Stimulated activated CD8-positive, alpha-beta memory T cell treated with anti-CD3 and anti-CD28 coated beads, Interleukin-12 subunit alpha, Interleukin-12 subunit beta, amount 100 ng/mL, for 24 hours (primary cell): ENCODE results near the gene FDXR.

Experiments
- DNase-seq: peaks from one replicate; pipeline ENCODE4 v3.0.0-alpha.2; 2020; ENCODE audit errors: extremely low read depth

The FDXR gene

DNA sequence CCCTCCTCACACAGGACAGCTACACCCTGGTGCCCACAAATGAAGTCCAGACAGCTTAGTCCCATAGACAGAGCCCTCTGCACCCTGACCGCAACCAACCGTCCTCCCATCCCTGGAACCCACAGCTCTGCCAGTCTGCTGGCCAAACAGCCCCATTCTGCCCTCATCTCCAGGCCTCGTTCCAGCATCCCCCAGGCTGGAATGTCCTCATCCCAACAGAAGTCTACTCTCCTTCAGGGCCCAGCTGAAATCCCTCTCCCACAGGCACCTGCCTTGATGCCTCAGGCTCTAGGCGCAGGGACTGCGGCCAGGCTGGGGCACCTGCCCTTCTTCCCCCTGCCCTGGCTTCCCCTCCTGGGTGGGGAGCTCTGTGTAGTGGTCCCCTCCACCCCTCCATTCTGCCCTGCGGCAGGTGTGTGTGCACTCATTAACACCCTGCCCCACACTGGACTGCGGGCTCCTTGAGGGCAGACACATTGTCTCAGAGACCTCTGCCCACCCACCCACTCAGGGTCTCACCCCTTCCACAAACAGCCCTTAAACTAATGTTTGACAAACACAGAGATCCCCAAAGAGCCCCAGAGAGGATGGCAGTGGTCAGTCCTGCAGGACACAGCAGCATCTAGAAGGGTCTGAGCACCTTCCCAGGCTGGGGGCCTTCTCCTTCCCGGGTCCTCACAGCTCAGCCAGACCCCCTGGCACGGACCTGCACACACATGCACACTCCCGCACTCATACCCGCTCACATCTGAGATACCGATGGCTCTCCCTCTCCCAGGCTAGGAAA, 13.9 kb downstream of the FDXR start:
- DNase-seq, result no peak

DNA sequence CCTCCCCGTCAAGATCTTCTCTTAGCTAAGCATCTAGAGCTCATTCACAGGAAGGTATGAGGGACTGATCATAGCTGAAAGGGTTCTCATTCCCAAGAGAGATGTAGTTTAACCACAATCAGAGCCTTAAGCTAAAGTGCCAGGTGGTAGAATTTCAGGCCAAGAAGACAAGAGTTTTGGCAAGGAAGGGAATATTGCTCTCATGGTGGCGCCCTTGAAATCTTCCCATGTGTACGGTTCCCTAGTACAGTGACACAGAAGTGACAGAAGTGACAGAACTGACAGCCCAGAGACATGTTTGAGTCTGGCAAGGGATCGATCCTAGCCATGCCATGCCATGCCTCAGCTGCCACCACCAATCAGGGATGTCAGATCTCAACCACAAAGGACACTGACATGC, 15.6 kb downstream of the FDXR start:
- DNase-seq, result no peak

DNA sequence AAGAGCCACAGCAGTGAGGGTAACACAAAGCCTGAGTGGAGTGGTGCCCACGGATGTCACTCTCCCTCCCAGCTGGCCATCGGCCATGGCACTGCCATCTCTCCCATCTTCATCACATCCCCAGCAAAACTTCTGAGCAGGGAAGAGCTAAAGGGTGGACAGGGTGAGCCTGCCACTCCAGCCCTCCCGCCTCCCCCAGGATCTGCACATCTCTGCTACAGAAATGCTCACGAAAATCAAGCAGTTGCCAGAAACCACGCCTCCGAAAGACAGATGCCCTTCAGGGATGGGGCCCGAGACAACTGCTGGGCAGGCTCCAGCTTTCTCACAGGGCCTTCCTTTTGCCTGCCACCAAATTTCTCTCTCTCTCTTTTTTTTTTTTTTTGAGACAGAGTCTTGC, 16.7 kb downstream of the FDXR start:
- no peak for DNase-seq

DNA sequence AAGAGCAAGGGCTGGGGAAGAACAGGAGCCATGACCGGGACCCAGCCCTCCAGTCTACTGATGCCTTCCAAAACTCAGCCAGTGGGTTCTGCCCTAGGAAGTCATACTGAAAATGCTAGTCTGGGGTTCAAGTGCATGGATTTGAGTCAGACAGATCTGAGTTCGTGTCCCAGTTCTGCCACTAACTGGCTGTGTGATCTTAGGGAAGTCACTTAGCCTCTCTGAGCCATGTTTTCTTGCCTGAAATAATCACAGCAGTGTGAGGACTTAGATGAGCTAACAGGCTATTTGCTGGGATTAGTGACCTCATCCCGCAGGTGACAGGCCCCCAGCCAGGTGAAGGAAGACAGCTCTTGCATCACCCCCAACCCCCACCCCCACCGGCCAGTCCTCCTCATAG, 17.5 kb downstream of the FDXR start:
- DNase-seq, result no peak

DNA sequence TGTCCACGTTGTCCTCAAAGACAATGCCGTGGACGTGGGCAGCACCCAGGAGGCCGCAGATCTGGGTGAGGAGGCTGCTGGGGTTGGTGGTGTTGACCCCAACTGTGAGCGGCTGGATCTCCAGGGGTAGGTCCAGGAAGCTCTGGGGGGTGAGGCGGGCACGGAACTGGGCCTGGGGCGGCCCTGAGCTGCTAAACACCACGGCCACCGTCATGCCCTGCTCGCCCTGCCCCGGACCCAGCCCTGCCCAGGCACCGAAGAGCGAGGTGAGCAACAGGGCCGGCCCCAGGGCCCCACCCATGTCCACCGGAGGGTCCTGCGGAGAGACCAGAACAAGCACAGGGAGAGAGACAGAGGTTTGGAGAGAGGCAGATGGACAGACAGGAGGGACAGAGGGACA, 18.0 kb downstream of the FDXR start:
- no peak for DNase-seq

DNA sequence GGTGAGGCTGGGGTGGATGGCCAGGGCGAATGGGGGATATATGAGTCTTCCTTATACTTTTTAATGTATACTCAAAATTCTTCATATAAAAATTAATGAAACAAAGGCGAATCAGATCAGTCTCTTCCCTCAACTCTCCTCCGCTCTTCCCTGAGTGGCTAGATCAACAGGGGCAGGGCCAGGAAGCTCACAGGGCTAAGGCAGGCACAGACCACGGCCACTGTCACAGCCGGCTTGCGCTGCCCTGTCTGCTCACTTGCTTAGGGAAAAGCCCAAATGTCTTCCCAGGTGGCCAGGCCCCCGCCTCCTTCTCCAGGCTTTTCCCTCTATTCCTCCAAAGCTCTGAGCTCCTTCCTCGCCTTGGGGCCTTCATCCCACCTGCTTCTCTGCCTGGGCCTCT, 19.1 kb downstream of the FDXR start:
- no peak for DNase-seq

DNA sequence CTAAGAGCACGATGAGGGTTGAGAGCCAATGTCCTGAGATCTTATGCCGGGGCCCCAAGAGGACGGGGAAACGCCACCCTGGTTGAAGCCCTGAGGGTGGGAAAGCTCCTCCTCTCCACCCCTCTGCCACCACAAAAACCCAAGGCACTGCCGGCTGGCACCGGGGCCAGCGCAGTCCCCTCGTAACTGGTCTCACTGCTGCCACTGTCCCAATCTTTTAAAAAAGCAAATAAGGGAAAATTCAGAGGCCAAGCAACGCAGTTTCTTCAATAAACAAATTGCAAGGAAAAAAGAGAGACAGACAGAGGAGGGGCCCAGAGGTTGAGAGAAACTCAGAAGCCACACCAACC, 19.8 kb downstream of the FDXR start:
- no peak for DNase-seq

DNA sequence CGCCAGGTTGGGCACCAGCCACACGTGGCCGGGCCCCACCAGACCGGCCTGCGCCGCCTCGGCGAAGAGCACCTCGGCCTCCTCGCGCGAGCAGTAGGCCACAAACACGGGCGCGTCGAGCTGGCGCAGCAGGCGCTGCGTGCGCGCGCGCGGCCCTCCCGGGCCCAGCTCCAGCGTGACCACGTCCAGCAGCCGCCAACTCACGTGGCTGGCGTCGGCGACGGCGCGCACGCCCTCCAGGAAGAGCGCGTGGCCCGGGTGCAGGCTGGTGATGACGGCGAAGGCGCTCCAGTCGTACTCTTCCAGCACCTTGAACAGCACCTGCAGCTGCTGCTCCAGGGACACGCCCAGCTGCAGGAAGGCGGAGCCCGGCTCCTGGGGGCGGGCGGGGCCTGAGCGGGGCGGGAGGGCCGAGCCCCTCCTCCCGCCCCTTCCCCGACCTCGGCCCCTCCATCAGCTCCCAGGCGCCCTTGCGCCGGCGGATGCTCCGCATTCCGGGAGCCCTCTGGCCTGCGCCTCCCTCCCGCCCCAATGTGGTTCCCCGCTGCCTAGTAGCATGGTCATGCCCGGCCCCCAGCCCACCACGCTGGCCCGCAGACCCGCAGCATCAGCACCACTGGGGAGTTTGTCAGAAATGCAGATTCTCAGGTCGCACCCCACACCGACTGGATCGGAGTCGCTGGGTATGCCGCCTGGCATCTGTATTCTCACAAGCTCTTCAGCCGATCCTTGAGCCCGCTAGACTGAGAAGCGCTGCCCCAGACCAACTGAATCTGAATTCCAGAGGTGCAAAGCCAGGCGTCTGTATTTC, 20.4 kb downstream of the FDXR start:
- DNase-seq, result peak; percentile 20

DNA sequence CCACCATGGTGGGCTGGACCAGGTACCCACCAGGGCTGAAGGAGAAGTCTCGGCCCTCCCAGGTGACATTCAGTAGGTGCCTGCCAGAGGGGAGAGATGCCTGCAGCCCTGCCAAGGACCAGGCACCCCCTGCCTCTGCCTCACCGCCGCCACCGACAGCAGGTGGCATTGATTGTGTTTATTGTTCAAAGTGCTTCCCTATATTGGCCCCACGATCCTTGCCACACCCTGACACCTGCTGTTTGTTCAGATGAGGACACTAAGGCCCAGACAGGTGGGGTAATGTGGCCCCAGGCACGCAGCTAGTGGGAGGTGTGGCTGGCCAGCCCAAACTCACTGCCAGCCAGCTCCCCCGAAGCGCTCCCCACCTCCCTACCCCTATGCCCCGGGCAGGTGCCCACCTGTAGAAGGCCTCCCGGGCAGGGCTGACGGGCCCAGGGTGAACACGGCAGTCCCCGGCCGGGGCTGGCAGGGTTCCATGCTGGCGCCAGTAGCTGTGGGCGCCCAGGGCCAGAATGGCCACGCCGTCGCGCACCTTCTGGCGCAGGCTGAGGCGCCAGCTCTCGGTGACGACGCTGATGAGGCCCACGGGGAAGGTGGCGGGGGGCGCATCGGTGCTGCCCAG, 21.1 kb downstream of the FDXR start:
- no peak for DNase-seq

DNA sequence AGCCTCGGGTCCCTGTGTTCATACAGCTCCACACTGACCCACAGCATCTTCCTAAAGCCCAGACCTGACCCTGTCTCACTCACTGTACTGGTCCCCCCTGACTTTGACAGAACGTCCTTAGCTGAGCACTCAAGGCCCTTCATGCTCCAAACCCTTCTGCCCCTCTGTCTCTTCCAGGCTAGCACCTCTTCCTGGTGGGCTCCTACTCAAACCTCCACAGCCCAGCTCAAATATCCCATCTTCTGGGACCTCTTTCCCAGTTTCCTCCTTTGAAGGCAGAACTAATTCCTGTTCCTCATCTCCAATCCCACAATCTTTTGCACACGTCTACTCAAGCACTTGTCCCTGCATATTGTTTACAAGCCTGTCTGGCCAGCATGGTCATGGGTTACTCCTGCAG, 21.9 kb downstream of the FDXR start:
- DNase-seq, result no peak

DNA sequence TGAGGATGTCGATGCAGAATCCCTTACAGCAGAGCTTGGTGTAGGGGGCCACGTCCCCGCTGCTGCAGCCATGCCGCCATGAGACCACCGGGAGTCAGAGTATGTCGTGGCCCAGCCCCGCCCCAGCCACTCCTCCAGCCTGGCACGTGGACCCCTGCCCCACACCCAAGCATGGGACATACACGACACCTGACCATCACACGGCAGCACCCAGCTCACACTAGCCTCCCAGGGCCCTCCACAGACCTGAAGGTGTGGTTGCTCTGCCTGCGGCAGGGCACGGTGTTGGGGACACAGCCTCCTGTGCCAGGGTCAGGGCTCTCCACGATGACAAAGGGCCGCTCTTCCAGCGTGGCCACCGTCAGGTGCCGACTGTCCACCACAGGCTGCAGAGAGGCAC, 22.5 kb downstream of the FDXR start:
- no peak for DNase-seq

DNA sequence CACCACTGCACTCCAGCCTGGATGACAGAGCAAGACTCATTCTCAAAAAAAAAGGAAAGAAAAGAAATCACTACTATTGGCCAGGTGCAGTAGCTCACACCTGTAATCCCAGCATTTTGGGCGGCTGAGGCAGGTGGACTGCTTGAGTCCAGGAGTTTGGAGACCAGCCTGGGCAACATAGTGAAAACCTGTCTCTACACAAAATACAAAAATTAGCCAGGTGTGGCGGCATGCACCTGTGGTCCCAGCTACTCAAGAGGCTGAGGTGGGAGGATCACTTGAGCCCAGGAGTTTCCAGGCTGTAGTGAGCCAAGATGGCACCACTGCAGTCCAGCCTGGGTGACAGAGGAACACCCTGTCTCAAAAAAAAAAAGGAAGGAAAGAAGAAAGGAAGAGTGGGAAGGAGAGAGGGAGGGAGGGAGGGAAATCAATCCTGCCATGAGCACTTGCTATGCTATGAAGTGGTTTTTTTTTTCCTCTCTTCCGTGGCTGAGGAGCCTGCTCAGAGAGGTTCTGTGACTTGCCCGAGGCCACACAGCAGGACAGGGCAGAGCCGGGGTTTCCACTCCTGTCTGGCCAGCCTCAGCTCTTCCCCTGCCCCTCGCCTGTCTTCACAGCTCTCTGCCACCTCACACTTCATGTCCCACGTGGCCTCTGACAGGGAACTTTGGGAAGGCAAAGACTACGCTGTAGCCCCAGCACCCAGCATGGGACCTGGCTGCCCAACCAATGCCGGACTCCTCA, 24.0 kb downstream of the FDXR start:
- no peak for DNase-seq

DNA sequence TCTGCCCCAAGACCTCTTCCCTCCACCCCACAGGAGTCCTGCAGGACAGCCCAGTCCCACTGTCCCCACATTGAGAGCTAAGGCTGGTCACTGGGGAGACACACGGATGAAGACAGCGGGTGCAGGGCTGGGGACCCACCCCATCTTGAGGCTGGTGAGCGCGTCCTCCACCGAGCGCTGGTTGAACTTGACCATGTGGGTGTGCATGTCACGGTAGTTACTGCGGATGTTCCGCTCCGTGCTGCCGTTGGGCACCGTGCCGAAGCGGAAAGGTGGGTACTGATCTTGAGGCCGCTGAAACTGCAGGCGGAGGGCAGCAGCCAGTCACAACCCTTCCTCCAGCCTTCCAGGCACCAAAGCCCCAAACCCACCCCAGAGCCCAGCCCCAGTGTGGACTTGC, 26.2 kb downstream of the FDXR start:
- no peak for DNase-seq

DNA sequence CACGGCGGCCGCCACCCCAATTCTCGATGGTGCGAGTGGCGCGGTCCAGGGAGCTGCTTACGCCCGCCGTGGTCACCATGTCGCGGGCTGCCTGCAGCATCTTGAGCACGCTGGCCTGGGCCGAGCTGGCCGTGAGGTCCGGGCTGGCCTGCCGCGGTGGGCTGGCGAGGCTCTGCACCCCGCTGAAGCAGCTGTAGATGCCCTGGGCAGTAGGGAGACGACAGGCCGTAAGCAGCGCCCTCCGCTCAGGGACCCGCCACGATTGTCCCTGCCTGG, 29.5 kb downstream of the FDXR start:
- DNase-seq, result no peak

DNA sequence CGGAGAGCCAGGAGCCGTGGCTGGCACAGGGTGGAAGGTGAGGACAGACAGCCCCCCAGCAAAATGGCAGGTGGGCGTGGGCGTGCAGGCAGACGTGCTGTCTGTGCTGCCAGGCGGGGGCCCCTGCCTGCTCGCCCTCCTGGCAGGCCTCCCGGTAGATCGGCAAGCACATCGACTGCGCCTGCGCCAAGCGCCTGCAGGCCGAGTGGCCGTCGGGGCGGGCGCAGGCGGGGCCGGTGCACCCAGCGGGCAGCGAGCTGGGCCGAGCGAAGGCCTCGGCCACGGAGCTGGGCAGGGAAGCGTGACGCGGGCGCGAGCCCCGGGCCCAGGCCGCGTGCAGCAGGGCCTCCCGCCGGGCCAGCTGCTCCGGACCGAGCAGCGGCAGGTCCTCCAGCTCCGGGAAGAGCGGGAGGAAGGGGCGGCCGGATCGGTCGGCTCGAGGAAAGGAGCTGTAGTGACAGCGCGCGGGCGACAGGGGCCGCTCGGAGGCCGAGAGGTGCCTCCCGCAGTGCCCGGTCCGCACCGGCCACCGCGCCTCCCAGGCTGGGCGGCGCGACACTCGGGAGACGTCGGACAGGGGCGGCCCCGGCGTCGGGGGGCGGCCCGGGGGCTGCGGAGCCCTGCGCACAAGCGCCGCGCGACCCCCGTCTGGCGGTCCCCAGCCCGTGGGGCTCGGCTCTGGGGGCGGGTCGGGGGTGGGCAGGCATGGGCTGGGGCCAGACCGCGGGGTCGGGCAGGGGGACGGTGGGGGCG, 30.0 kb downstream of the FDXR start:
- DNase-seq, result no peak

DNA sequence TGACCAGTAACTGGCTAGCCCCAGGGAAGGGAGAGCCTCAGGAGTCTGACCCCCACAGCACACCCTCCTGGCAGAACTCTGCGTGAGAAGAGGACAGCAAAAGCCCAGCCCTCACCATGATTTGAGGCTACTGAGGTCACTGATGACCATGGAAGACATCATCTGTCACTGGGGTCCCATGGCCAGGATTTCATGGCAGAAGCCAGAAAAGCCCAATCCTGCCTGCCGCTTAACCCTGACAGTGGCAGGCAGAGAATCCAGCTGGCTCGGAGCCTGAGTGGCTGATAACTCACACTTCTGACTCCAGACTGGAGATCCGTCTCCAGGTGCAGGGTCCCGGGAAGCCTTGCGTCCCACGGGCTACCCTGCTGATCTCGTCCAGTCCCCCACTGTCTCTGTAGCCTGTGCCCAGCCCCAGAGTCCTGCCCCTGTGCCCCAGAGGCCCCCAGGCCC, 30.6 kb downstream of the FDXR start:
- DNase-seq, result no peak

DNA sequence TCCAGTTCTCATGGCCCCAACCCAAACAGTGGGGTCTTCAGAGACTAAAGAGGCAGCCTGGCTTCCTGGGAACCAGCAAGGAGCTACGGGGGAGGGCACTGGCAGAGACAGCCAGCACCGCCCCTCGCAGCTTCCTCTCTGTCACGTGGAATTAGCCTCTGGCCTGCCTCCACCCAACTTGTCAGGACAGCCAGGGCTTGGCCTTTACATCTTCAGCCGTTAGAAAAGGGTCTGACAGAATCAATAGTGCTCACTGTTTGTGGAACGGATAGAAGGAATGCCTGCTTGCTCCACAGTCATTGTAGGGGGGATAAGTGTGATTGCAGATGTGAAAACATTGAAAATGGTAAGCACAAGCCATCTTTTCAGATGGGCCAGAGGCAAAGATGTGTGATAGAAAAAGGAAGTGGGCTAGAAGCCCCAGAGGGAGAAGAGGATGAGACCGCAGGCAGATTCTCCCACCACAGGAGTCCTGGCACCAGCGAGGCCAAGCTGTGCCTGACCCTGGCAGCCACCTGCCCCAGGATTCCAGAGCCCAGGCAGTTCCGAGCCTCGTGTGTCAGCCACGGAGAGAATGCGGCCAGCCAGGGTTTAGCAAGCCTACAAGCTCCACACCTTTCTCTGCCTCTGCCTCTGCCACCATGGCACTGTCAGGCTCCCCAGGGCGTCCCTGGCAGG, 31.7 kb downstream of the FDXR start:
- DNase-seq, result no peak

DNA sequence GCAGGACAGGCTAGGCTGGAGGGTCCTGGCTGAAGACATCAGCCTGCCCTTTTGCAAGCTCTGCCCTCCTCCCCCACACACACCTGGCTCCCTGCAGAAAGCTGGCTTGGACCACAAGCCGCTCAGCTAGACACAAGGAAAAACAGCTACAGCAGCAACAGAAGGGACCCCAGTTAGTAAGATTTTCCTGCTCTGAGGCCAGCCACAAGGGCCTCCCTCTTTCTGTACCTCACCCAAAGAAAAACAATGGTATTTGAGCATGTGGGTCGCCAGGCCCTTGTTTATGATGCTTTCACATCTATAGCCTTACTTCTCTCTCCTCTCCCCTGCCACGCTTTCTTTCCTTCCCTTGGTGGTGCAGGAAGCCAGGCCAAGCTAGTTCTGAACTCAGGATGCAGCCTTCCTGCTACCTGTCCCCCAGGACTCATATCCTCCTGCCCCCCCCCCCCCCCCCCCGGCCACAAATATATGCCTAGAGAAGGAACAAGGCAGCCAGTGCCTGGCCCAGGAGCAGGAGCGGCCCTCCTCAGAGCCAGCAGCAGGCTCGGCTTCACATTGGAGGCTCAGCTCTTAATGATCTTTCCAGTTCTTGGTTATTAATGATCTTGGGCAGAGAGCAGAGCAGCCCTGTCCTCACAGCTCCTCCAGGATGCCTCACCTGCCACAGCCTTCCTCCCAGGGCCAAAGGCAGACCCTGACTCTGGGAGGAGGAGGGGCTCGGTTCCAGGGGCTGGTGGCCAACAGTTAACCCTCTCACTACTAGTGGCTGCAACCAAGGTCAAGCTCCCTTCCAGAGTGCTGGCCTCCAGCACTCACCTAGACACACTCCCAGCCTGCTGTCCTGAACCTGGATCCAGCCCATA, 32.6 kb downstream of the FDXR start:
- no peak for DNase-seq

DNA sequence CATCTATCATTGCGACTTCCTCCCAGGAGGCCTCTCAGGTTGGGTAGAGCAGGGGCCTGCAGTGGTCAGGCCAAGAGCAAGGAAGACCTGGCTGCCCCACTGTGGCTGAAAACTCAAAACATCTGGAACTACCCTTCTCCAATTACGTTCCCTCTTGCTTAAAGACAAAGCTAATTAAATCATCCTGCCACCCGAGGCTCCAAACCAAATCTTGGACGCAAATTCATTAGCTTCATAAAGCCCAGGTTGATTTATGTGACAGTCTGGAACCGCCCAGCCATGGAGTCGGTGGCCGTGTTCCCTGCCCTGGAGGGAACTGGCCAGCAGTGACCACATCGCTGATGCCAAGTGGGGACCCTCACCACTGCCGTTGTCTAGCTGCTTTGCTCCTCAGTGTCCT, 34.5 kb downstream of the FDXR start:
- DNase-seq, result no peak
